Subcutaneous abdominal adipose tissue (tissue), 5 donors: ENCODE results near the gene ATAD5.
A peak's percentile ranks its signal among the peaks of the same experiment; 100 is the strongest.

Source experiments
- H3K27ac ChIP-seq: one replicate; pipeline ENCODE4 v1.7.0; 2013; ENCODE audit warnings: low read depth, mild to moderate bottlenecking, inconsistent platforms, low read length, moderate library complexity
- H3K27me3 ChIP-seq, 5 donors: one replicate each; pipeline ENCODE4 v1.7.0; 2013; ENCODE audit warnings: low read length in 5 of 5, inconsistent platforms in 1 of 5; ENCODE audit not compliant: control insufficient read depth in 5 of 5, insufficient read depth in 4 of 5
- H3K36me3 ChIP-seq, 5 donors: one replicate each; pipeline ENCODE4 v1.7.0; 2013; ENCODE audit warnings: low read length in 5 of 5; ENCODE audit not compliant: control insufficient read depth in 5 of 5, insufficient read depth in 5 of 5
- H3K4me1 ChIP-seq, 5 donors: one replicate each; pipeline ENCODE4 v1.7.0; 2013; ENCODE audit warnings: low read length in 5 of 5, mild to moderate bottlenecking in 3 of 5, moderate library complexity in 1 of 5; ENCODE audit not compliant: control insufficient read depth in 5 of 5, insufficient read depth in 5 of 5
- H3K4me3 ChIP-seq, 5 donors: one replicate each; pipeline ENCODE4 v1.7.0; 2013; ENCODE audit warnings: low read length in 5 of 5, low read depth in 1 of 5
- H3K9ac ChIP-seq, 5 donors: one replicate each; pipeline ENCODE4 v1.7.0; 2013; ENCODE audit warnings: low read length in 5 of 5, mild to moderate bottlenecking in 4 of 5, moderate library complexity in 3 of 5
- H3K9me3 ChIP-seq, 5 donors: one replicate each; pipeline ENCODE4 v1.7.0; 2013; ENCODE audit warnings: low read length in 5 of 5; ENCODE audit not compliant: control insufficient read depth in 5 of 5
- donor health status: healthy.
- donor health status: healthy.
- donor health status: healthy.
- donor health status: healthy.
- donor health status: healthy.

Gene ATAD5

DNA sequence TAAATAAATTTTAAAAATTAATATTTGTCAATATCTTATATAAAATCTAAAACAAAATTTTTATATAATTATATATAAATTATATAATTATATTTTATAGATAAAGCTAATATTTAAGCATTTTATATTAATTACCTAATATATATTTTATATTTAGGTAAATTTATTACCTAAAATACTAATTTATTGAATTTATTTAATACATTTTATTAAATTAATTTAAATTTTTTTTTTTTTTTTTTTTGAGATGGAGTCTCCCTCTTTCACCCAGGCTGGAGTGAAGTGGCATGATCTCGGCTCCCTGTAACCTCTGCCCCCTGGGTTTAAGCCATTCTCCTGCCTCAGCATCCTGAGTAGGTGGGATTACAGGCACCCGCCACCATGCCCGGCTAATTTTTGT, 22.4 kb downstream of the ATAD5 start:
- H3K27me3 ChIP-seq, result no peaks in the 10 kb centered on the region
- no peak overlapping the region for H3K27ac ChIP-seq
- no peak overlapping the region for H3K9ac ChIP-seq
- H3K4me1 ChIP-seq, result no peaks in the 10 kb centered on the region
- H3K36me3 ChIP-seq, result no peaks in the 10 kb centered on the region
- H3K9me3 ChIP-seq, result no peaks in the 10 kb centered on the region
- no peak overlapping the region for H3K4me3 ChIP-seq

DNA sequence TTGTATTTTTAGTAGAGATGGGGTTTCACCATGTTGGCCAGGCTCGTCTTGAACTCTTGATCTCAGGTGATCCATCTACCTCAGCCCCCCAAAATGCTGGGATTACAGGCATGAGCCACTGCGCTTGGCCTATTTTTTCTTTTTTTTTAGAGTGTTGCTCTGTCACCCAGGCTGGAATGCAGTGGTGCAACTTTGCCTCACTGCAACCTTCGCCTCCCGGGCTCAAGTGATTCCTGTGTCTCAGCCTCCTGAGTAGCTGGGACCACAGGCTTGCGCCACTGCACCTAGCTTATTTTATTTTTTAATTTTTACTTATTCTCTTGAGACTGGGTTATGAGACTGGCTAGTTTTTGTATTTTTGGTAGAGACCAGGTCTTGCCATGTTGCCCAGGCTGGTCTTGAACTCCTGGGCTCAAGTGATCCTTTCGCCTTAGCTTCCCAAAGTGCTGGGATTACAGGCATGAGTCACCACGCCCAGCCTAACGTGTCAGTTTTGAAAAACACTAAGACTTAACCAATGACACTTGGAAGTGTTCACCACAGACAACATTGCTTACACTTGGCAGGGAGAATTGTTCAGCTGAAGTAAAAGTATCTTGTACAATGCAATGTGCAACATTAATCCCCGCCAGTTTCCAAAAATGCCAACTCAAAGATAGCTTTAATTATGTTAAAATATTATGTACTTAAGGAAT, 26.9 kb downstream of the ATAD5 start:
- no peaks in the 10 kb centered on the region for H3K27me3 ChIP-seq
- no peaks in the 10 kb centered on the region for H3K36me3 ChIP-seq
- H3K4me1 ChIP-seq, result no peaks in the 10 kb centered on the region
- no peak overlapping the region for H3K9ac ChIP-seq
- H3K27ac ChIP-seq, result no peak overlapping the region
- H3K4me3 ChIP-seq, result no peak overlapping the region
- H3K9me3 ChIP-seq, result no peaks in the 10 kb centered on the region

DNA sequence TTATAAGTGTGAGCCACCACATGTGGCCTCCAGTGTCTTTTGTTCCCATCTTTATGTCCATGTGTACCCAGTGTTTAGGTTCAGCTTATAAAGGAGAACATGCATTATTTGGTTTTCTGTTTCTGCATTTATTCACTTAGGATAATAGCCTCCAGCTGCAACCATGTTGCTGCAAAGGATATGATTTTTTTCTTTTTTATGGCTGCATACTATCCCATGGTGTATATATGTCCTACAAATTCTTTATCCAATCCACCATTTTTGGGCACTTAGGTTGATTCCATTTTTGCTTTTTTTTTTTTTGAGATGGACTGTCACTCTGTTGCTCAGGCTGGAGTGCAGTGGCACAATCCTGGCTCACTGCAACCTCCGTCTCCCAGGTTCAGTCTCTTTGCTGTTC, 32.9 kb downstream of the ATAD5 start:
- Histone ChIP-seq H3K4me1 (no peaks in the 10 kb centered on the region), H3K27ac (no peak overlapping the region), H3K36me3 (peaks cover 0 to 3% (median 0%) of the 10 kb centered on the region in 5 donors), H3K4me3 (no peak overlapping the region), H3K27me3 (no peaks in the 10 kb centered on the region), H3K9me3 (no peaks in the 10 kb centered on the region), H3K9ac (no peak overlapping the region)

DNA sequence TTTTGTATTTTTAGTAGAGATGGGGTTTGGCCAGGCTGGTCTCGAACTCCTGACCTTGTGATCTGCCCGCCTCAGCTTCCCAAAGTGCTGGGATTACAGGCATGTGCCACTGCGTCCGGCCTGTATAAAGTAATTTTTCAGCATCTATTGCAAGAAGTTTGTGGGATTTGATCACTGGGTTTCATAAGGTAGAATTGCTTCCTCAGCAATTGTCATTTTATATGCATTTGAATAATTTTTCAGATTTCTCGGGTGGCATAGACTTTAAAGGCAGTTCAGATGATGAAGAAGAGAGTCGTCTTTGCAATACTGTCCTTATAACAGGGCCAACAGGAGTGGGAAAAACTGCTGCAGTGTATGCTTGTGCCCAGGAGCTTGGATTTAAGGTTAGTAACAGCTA, 37.2 kb downstream of the ATAD5 start:
- Histone ChIP-seq H3K4me3 (no peak overlapping the region), H3K27me3 (no peaks in the 10 kb centered on the region), H3K4me1 (no peaks in the 10 kb centered on the region), H3K27ac (no peak overlapping the region), H3K36me3 (peaks cover 0 to 3% (median 0%) of the 10 kb centered on the region in 5 donors), H3K9me3 (no peaks in the 10 kb centered on the region), H3K9ac (no peak overlapping the region)

DNA sequence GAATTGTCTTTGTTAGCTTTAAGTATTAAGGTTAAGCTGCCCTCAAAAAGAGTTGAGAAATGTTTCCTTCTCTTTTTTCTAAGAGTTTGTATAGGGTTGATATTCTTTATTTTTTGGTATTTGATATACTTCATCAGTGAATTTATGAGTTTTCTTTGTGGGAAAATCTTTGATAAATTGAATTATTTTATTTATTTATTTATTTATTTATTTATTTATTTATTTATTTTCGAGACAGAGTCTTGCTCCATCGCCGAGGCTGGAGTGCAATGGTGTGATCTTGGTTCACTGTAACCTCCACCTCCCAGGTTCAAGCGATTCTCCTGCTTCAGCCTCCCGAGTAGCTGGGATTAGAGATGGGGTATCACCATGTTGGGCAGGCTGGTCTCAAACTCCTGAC, 54.4 kb downstream of the ATAD5 start:
- no peak overlapping the region for H3K9ac ChIP-seq
- no peaks in the 10 kb centered on the region for H3K27me3 ChIP-seq
- no peak overlapping the region for H3K4me3 ChIP-seq
- H3K4me1 ChIP-seq, result no peaks in the 10 kb centered on the region
- no peaks in the 10 kb centered on the region for H3K36me3 ChIP-seq
- H3K9me3 ChIP-seq, result no peaks in the 10 kb centered on the region
- no peak overlapping the region for H3K27ac ChIP-seq

DNA sequence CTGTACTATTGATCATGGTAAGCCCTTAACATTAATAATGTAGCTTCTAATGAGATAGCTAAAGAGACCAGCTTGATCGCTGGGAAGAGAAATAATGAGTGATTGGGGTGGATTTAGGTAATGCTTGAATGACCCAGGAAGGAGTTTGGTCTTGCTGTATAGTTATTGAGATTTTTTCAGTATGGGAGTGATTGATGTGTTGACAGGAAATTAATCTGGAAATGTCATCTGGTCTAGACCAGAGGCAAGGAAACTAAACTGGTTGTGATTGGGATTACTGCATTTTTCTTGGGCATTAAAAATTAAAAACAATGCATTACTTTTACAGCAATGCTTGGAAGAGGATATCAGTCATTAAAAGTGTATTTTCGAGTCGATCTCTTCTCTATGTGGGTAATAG, 62.5 kb downstream of the ATAD5 start:
- no peaks in the 10 kb centered on the region for H3K4me1 ChIP-seq
- no peaks in the 10 kb centered on the region for H3K9me3 ChIP-seq
- no peak overlapping the region for H3K4me3 ChIP-seq
- no peak overlapping the region for H3K27ac ChIP-seq
- no peak overlapping the region for H3K9ac ChIP-seq
- peaks cover 3 to 26% (median 9%) of the 10 kb centered on the region in 5 donors for H3K36me3 ChIP-seq
- H3K27me3 ChIP-seq, result no peaks in the 10 kb centered on the region

DNA sequence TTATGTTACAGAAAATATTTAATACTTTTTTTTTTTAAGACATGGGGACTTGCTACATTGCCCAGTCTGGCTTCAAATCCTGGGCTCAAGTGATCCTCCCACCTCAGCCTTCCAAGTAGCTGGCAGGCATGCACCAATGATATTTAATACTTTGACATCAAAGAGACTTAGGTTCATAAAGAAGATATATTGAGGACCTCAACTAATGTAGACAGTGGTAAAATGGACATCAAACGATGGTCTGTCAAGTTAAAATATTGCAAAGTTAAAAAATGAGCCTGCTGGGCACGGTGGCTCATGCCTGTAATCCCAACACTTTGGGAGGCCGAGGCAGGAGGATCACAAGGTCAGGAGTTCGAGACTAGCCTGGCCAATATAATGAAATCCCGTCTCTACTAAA, 65.5 kb downstream of the ATAD5 start:
- Histone ChIP-seq H3K4me3 (no peak overlapping the region), H3K9me3 (no peaks in the 10 kb centered on the region), H3K27ac (no peak overlapping the region), H3K27me3 (no peaks in the 10 kb centered on the region), H3K9ac (no peak overlapping the region), H3K4me1 (no peaks in the 10 kb centered on the region), H3K36me3 (peaks cover 17 to 37% (median 20%) of the 10 kb centered on the region in 5 donors)

DNA sequence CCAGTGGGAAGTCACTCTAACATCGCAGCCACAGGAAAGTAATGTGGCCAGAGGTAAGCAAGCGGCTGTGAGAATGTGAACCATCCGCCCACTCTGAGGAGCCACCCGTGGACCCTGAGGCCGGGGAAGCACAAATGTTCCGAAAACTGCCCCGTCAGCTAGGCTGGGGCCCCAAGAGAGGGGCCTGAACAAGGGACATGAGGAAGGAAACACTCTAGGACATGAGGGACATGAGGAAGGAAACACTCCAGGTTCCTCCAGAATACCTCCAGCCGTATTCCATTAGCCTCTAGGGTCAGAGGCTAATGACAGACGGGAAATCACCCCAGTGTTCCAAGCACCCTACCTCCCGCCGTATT, 74.0 kb downstream of the ATAD5 start:
- peak overlapping the region; percentile 85 to 99 (median 99) for H3K9ac ChIP-seq
- peak overlapping the region; percentile 80 to 98 (median 95) for H3K4me3 ChIP-seq
- H3K27ac ChIP-seq, result peak overlapping the region; percentile 84

DNA sequence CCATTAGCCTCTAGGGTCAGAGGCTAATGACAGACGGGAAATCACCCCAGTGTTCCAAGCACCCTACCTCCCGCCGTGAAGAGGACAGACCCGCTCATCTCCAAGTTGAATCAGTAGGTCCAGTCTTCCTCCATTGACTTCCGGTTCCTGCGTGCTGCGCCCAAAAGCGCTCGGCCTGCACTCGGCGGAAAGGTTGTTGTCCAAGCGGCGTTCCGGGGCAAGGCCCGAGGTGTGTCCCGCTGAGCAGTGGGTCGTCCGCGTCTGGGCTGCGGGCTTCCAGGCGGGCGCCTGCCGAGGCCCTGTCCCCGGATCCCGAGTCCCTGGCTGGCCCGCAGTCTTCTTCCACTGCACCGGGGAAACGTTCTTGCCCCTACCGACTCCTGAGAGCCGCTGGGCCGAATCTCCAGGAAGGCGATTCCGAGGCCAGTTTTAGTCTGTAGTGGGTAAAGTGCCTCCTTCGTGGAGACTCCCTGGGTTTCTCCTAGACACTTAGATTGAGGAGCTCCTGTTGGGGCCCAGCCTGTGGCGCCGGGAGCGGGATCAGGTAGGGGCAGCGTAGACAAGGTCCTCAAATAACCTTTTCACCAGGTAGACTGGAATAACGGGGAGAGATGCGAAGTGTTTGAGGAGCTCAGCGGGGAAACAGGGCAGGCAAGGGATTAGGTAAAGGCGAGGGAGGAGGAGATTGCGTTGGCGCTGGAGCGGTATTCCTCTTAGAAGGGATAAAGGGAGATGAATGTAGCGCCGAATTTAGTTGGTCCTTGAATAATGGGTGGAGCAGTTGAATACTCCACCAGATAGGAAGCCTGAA, 74.5 kb downstream of the ATAD5 start, which contains the start of gene TEFM:
TSS of gene TEFM (minus strand) at position 138 of the 811 bp plus-strand sequence. CDS start at position 98, 40 bp downstream.
- Histone ChIP-seq H3K4me1 (peaks cover 0 to 25% (median 19%) of the 10 kb centered on the region in 5 donors), H3K9ac (peak within 1 kb of the TSS; percentile 85 to 99 (median 99)), H3K9me3 (no peaks in the 10 kb centered on the region), H3K27me3 (no peaks in the 10 kb centered on the region), H3K27ac (peak within 1 kb of the TSS; percentile 84), H3K36me3 (peaks cover 2 to 17% (median 5%) of the 10 kb centered on the region in 5 donors), H3K4me3 (peak within 1 kb of the TSS; percentile 80 to 98 (median 95))

More for the DNA sequence above, 74.0 kb downstream of the ATAD5 start:
- no peaks in the 10 kb centered on the region for H3K9me3 ChIP-seq
- peaks cover 2 to 19% (median 5%) of the 10 kb centered on the region in 5 donors for H3K36me3 ChIP-seq
- H3K4me1 ChIP-seq, result peaks cover 0 to 25% (median 19%) of the 10 kb centered on the region in 5 donors
- H3K27me3 ChIP-seq, result no peaks in the 10 kb centered on the region
